GM19397 (cell line): ENCODE results near the gene PAK1IP1.
"Not testable (repeated sequence)": the region's sequence is repeated elsewhere in the genome, so short reads cannot be mapped to it uniquely, and the experiment has no call there.

Source experiments
- ATAC-seq: cut with Tn5 transposase; IDR thresholded peaks from one replicate; pipeline ENCODE4 v1.9.1; 2021; ENCODE audit warnings: mild to moderate bottlenecking, moderate library complexity; ENCODE audit not compliant: unreplicated experiment

PAK1IP1 gene

GRCh38 chr6:10690651-10691445 lies 3.9 kb upstream of the PAK1IP1 start:
- no peak for ATAC-seq

- no peak for ATAC-seq
Observed at GRCh38 chr6:10692965-10693538, 1.7 kb upstream of the PAK1IP1 start.

DNA sequence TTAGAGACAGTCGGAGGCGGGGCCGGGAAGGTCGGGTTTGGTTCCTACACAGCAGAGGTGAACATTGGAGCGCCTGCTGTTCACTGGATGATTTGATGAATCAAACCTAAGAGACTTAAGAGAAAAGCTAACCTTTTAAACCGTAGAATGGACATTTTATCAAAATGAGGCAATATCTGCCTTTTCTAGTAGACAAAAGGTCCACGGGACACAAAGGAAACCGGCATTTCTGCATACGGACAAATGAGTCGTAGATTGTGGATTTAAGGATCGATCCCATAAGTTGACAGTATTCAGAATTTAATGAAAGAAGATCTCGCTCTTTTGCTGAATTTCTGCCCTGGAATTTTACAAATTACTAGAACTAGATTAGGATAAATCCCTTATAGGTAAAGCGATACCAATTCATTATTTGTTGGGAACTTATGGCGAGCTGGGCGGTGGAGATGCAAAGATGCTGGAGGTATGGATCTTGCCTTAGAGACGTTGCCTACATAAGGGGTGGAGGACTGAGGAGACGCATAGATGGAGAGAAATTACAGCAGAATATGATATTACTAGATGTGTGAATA lies 400 bp downstream of the PAK1IP1 start:
- ATAC-seq: no peak

GRCh38 chr6:10696655-10697054 lies 1.9 kb downstream of the PAK1IP1 start:
- ATAC-seq: no peak

DNA sequence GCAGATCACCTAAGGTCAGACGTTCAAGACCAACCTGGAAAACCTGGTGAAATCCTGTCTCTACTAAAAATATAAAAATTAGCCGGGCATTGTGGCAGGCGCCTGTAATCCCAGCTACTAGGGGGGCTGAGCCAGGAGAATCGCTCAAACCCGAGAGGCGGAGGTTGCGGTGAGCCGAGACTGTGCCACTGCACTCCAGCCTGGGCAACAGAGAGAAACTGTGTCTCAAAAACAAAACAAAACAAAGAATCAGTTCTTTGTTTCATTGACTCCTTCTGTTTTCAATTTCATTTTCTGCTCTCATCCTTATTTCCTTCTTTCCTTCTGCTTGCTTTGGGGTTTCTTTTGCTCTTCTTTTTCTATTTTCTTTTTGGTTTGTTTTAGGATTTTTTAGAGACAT lies 19.2 kb downstream of the PAK1IP1 start:
- ATAC-seq: no peak

DNA sequence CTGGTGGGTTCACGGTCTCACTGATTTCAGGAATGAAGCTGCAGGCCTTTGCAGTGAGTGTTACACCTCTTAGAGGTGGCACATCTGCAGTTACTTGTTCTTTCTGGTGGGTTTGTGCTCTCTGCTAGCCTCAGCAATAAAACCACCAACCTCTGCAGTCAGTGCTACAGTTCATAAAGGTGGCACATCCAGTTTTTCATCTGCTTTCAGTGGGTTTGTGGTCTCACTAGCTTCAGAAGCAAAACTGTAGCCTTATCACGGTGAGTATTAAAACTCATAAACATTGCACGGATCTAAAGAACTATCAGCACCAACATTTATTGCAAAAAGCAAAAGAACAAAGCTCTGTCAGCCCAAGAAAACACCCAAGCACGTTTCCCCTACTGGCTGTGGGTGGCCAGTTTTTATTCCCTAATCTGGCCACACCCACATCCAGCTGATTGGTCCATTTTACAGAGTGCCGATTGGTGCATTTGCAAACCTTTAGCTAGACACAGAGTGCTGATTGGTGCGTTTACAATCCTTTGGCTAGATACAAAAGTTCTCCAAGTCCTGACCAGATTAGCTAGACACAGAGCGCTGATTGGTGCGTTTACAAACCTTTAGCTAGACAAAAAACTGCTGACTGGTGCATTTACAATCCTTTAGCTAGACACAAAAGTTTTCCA lies 24.7 kb downstream of the PAK1IP1 start:
- no peak for ATAC-seq

DNA sequence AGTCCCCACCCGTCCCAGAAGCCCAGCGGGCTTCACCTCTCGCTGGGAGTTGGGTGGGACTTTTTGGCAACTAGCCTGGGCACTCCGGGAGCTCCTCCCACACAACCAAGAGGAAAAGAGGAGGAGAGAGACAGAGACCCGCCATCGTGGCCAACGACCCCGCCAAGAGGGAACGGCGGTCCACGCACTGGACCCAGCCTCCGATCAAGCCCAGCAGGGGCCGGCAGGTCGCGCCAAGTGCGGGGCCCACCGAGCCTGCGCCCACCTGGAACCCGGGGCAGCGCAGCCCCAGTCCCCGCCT lies 25.1 kb downstream of the PAK1IP1 start:
- no peak for ATAC-seq

DNA sequence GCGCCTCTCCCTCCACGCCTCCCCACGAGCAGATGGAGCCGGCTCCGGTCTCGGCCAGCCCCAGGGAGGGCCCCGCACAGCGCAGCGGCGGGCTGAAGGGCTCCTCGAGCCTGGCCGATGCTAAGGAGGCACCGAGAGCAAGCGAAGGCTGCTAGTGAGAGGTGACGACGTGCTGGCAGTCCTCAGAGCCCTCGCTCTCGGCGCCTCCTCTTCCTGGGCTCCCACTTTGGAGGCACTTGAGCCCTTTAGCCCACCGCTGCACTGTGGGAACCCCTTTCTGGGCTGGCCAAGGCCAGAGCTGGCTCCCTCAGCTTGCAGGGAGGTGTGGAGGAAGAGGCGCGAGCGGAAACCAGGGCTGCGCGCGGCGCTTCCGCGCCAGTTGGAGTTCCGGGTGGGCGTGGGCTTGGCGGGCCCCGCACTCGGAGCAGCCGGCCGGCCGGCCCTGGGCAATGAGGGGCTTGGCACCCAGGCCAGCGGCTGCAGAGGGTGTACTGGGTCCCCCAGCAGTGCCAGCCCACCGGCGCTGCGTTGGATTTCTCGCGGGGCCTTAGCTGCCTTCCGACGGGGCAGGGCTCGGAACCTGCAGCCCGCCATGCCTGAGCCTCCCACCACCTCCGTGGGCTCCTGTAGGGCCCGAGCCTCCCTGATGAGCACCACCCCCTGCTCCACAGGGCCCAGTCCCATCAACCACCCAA lies 25.6 kb downstream of the PAK1IP1 start:
- ATAC-seq: no peak

DNA sequence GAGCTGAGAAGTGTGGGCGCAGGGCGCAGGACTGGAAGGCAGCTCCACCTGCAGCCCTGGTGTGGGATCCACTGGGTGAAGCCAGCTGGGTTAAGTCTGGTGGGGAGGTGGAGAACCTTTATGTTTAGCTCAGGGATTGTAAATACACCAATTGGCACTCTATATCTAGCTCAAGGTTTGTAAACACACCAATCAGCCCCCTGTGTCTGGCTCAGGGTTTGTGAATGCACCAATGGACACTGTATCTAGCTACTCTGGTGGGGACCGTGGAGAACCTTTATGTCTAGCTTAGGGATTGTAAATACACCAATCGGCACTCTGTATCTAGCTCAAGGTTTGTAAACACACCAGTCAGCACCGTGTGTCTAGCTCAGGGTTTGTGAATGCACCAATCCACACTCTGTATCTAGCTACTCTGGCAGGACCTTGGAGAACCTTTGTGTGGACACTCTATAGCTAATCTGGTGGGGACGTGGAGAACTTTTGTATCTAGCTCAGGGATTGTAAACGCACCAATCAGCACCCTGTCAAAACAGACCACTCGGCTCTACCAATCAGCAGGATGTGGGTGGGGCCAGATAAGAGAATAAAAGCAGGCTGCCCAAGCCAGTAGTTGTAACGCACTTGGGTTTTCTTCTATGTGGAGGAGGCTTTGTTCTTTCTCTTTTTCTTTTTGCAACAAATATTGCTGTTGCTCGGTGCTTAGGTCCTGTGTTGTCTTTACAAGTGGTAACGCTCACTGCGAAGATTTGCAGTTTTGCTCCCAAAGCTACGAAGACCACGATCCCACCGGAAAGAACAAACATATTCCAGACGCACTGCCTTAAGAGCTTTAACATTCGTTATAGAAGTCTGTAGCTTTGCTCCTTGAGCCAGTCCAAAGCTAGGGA lies 26.4 kb downstream of the PAK1IP1 start:
- not testable (repeated sequence) for ATAC-seq

DNA sequence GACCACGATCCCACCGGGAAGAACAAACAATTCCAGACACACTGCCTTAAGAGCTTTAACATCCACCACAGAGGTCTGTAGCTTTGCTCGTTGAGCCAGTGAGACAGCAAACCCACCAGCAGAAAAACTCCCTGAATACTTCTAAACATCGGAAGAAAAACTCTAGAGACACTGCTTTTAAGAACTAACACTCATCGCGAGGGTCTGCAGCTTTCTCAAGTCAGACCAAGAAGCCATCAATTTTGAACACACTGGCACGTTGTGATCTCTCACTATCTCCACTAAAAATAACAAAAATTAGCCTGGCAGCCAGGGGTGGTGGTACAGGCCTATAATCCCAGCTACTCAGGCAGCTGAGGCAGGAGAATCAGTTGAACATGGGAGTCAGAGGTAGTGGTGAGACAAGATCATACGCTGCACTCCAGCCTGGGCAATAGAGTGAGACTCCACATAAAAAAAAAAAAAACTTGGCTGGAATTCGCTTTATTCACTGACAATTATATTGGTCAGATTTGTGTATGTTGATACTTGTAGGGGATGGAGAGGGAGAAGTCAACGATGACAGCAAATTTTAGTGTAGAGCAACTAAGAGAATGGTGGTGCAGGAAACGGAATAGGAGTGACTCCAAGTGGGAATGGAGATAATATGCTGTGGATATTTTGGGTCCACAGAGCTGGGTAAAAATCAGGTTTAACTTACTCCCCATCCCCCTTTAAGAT lies 27.2 kb downstream of the PAK1IP1 start:
- no peak for ATAC-seq

- no peak for ATAC-seq
Observed at GRCh38 chr6:10722570-10722819, 27.7 kb downstream of the PAK1IP1 start.

DNA sequence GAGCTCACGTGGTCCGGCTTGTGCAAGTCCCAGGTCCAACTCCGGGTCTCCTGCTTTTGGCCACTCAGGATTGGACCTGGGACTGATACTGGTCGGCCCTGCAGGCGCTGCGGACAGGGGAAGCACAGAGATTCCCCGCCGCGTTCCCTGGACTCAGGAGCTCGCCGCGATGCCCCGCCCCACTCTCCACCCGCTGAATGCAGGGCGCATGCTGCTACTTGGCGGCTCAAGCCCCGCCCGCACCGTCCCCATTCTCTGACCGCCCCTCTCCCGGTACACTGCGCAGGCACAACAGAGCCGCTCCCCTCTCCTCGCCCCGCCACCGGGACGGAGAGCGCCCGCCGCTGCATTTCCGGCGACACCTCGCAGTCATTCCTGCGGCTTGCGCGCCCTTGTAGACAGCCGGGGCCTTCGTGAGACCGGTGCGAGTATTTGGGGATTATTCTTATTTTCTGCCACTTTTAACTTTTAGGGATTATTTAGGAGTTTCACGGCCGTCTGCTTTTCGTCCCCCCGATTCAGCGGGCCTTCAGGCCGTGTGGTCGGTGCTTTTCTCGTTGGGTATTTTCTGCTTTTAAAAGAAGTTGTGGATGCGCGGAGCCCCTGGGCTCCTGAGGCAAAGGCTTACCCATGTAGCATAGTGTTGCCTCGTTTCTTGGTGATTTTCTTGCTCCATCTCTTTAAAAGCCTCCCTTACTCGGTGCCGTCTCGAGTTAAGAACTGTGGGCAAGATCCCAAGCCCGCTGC lies 28.2 kb downstream of the PAK1IP1 start, which contains the start of gene TMEM14C:
TSS of gene TMEM14C (plus strand) at position 251 of the 747 bp plus-strand sequence. CDS start 1,544 bp downstream, outside the sequence.
- ATAC-seq: peak; percentile 98

- no peak for ATAC-seq
Observed at GRCh38 chr6:10723567-10723881, 28.8 kb downstream of the PAK1IP1 start.

DNA sequence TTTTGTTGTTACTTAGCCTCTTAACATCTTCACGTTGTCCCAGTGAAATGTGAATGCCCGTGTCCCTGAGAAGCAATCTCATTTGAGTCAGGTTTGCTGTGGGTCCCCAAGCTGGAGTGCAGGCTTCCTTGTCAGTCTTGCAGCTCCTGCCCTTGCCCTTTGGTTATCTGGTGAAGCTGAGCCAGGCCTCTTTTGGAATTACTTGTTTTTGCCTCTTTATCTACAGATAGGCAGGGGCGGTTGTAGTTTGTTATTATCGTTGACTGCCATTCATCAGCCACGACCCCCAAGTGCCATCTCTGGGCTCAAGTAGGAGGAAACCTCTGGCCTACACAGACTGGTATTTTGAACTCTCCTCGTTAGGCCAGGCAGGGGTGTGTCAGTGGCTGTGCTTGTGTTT lies 30.3 kb downstream of the PAK1IP1 start:
- ATAC-seq: no peak

GRCh38 chr6:10725716-10726115 lies 30.9 kb downstream of the PAK1IP1 start:
- ATAC-seq: no peak

DNA sequence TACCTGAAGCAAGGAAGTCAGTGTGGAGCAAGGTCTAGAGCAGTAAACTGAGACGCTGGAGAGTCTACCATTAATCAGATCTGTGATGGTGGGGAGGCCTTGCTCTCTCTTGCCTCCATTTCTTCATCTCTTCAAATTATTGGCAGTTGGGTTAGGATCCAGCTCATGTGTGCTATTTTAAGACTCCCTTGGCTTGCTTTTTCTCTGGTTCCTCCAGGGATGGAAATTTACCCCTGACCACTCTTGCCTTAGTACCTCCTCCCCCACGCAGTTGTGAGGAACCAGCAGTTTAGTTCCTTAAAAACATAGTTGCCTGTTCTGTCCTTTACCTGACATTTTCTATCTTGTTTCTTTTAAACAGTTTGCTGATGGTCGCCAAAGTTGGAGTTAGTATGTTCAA lies 35.5 kb downstream of the PAK1IP1 start:
- no peak for ATAC-seq

- no peak for ATAC-seq
Observed at GRCh38 chr6:10733151-10733715, 38.5 kb downstream of the PAK1IP1 start.

- ATAC-seq: no peak
Observed at GRCh38 chr6:10733863-10734262, 39.1 kb downstream of the PAK1IP1 start.

DNA sequence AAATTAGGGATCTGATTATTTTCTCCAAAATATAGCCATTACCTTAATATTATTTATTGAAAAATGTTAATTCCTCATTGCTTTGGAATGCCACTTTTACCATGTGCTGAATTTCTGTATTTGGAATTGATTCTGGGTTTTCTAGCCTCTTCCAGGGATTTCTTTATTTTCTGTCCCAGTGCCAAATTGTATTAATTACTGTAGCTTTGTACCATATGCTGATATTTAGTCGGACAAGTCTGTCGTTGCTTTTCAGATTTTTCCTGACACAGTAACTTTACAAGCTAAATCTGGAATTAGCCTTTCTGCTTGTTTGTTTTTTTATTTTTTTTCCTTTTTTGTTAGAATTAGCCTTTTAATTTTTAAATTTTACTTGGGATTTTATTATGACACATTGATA lies 42.0 kb downstream of the PAK1IP1 start:
- no peak for ATAC-seq
